Astrocyte (in vitro differentiated cells and primary cell): ENCODE measurements around the gene KRT74. TPM values are rescaled to one million over a fixed set of nuclear protein-coding genes. Genes with fewer than 3 reads are reported as not detected.

Experiments
- DNase-seq: peaks from one replicate; pipeline ENCODE4 v3.0.0-alpha.2; 2010; ENCODE audit warnings: low read depth
- FAIRE-seq: peaks from 2 replicates; lab custom pipeline; 2011; peaks lifted over from hg19 to GRCh38; lab: Jason Lieb, UNC
- H2AFZ ChIP-seq: 2 replicates; pipeline ENCODE4 v1.6.0; 2012; ENCODE audit warnings: low read depth, low read length, inconsistent platforms
- H3K27ac ChIP-seq: 2 replicates; pipeline ENCODE4 v1.5.1; 2011; ENCODE audit warnings: low read depth, low read length, inconsistent platforms
- H3K27me3 ChIP-seq: 2 replicates; pipeline ENCODE4 v1.6.0; 2011; ENCODE audit warnings: low read length, inconsistent platforms; ENCODE audit not compliant: insufficient read depth
- H3K36me3 ChIP-seq: 2 replicates; pipeline ENCODE4 v1.5.1; 2011; ENCODE audit warnings: low read length, inconsistent platforms; ENCODE audit not compliant: insufficient read depth
- H3K4me1 ChIP-seq: 2 replicates; pipeline ENCODE4 v1.5.1; 2011; ENCODE audit warnings: low read length, inconsistent platforms; ENCODE audit not compliant: insufficient read depth
- H3K4me2 ChIP-seq: 2 replicates; pipeline ENCODE4 v1.6.0; 2012; ENCODE audit warnings: low read length, inconsistent platforms
- H3K4me3 ChIP-seq: 2 replicates; pipeline ENCODE4 v1.5.1; 2011; ENCODE audit warnings: low read depth, mild to moderate bottlenecking, low read length, inconsistent platforms; ENCODE audit not compliant: insufficient read depth
- H3K79me2 ChIP-seq: 2 replicates; pipeline ENCODE4 v1.6.0; 2012; ENCODE audit warnings: mild to moderate bottlenecking, low read length, inconsistent platforms; ENCODE audit not compliant: insufficient read depth
- H3K9ac ChIP-seq: 2 replicates; pipeline ENCODE4 v1.6.0; 2012; ENCODE audit warnings: mild to moderate bottlenecking, low read length, inconsistent platforms
- H3K9me3 ChIP-seq: 2 replicates; pipeline ENCODE4 v1.5.1; 2012; ENCODE audit warnings: low read depth, mild to moderate bottlenecking, low read length, inconsistent platforms; ENCODE audit not compliant: insufficient read depth
- H4K20me1 ChIP-seq: 2 replicates; pipeline ENCODE4 v1.6.0; 2012; ENCODE audit warnings: low read length, inconsistent platforms; ENCODE audit not compliant: insufficient read depth
- H3K27ac Mint-ChIP-seq: one replicate; pipeline ENCODE4 v1.8.0; 2021; ENCODE audit warnings: mild to moderate bottlenecking, mixed read lengths; ENCODE audit not compliant: unreplicated experiment
- H3K27me3 Mint-ChIP-seq: one replicate; pipeline ENCODE4 v1.8.0; 2021; ENCODE audit warnings: low read depth, mixed read lengths; ENCODE audit not compliant: unreplicated experiment
- H3K36me3 Mint-ChIP-seq: one replicate; pipeline ENCODE4 v1.8.0; 2021; ENCODE audit warnings: low read depth, mixed read lengths; ENCODE audit not compliant: unreplicated experiment
- H3K4me1 Mint-ChIP-seq: one replicate; pipeline ENCODE4 v1.8.0; 2021; ENCODE audit warnings: low read depth, mixed read lengths; ENCODE audit not compliant: unreplicated experiment
- H3K4me3 Mint-ChIP-seq: one replicate; pipeline ENCODE4 v1.8.0; 2021; ENCODE audit warnings: mild to moderate bottlenecking, moderate library complexity, mixed read lengths; ENCODE audit not compliant: unreplicated experiment
- H3K9me3 Mint-ChIP-seq: one replicate; pipeline ENCODE4 v1.8.0; 2021; ENCODE audit warnings: mild to moderate bottlenecking, mixed read lengths; ENCODE audit not compliant: unreplicated experiment
- CTCF ChIP-seq: IDR thresholded peaks from 2 replicates; pipeline ENCODE4 v1.5.1; 2011; ENCODE audit warnings: low read depth, mild to moderate bottlenecking, inconsistent platforms, low read length, moderate library complexity; ENCODE audit not compliant: insufficient read depth
- EZH2 ChIP-seq: IDR thresholded peaks from 2 replicates; pipeline ENCODE4 v1.6.1; 2012; ENCODE audit warnings: mild to moderate bottlenecking, low read length, inconsistent platforms; ENCODE audit not compliant: insufficient read depth
- total RNA-seq: library from RNA; stranded (reverse); gene quantifications from 2 replicates; pipeline ENCODE4 v1.2.1, GENCODE V29; 2021

The KRT74 gene
- total RNA-seq, 1 donor from 2014 or later = not detected

- no peaks in the 10 kb centered on the region for H3K9me3 ChIP-seq
- H3K4me3 Mint-ChIP-seq = no peak overlapping the region
- peaks cover 21% of the 10 kb centered on the region for H3K4me1 Mint-ChIP-seq
- peak; percentile 18 for DNase-seq
- peak; percentile 34 for FAIRE-seq
- no peak overlapping the region for H3K9ac ChIP-seq
- no peaks in the 10 kb centered on the region for H3K4me1 ChIP-seq
- TF ChIP-seq EZH2 = no peak
- peak; percentile 74 for TF ChIP-seq CTCF
- peaks cover 60% of the 10 kb centered on the region for H3K27me3 Mint-ChIP-seq
- no peaks in the 10 kb centered on the region for H3K36me3 Mint-ChIP-seq
- no peak overlapping the region for H3K27ac Mint-ChIP-seq
- no peaks in the 10 kb centered on the region for H3K36me3 ChIP-seq
- H3K27ac ChIP-seq = no peak overlapping the region
- no peaks in the 10 kb centered on the region for H4K20me1 ChIP-seq
- no peak overlapping the region for H3K4me3 ChIP-seq
- H3K79me2 ChIP-seq = no peaks in the 10 kb centered on the region
- no peak overlapping the region for H3K4me2 ChIP-seq
- no peaks in the 10 kb centered on the region for H3K9me3 Mint-ChIP-seq
- peaks cover 4% of the 10 kb centered on the region for H3K27me3 ChIP-seq
- H2AFZ ChIP-seq = peak overlapping the region; percentile 24
Measured at GRCh38 chr12:52582971-52583456, 9.4 kb upstream of the KRT74 start.

- no peak overlapping the region for H3K27ac Mint-ChIP-seq
- DNase-seq (no peak), FAIRE-seq (no peak)
- no peak overlapping the region for H3K9ac ChIP-seq
- no peaks in the 10 kb centered on the region for H3K36me3 Mint-ChIP-seq
- H2AFZ ChIP-seq = no peak overlapping the region
- H3K4me1 Mint-ChIP-seq = peaks cover 21% of the 10 kb centered on the region
- no peak overlapping the region for H3K27ac ChIP-seq
- no peaks in the 10 kb centered on the region for H4K20me1 ChIP-seq
- H3K27me3 Mint-ChIP-seq = peaks cover 59% of the 10 kb centered on the region
- no peak overlapping the region for H3K4me2 ChIP-seq
- no peaks in the 10 kb centered on the region for H3K79me2 ChIP-seq
- no peak for TF ChIP-seq EZH2
- TF ChIP-seq CTCF = no peak
- H3K4me1 ChIP-seq = no peaks in the 10 kb centered on the region
- H3K4me3 Mint-ChIP-seq = no peak overlapping the region
- H3K9me3 Mint-ChIP-seq = no peaks in the 10 kb centered on the region
- no peaks in the 10 kb centered on the region for H3K9me3 ChIP-seq
- H3K27me3 ChIP-seq = peaks cover 4% of the 10 kb centered on the region
- no peaks in the 10 kb centered on the region for H3K36me3 ChIP-seq
- no peak overlapping the region for H3K4me3 ChIP-seq
Measured at GRCh38 chr12:52582486-52582885, 8.8 kb upstream of the KRT74 start.

- Histone ChIP-seq H3K9ac (no peak overlapping the region), H3K36me3 (no peaks in the 10 kb centered on the region), H2AFZ (no peak overlapping the region), H3K27ac (no peak overlapping the region), H3K79me2 (no peaks in the 10 kb centered on the region), H3K4me2 (no peak overlapping the region), H3K9me3 (no peaks in the 10 kb centered on the region), H3K4me1 (no peaks in the 10 kb centered on the region), H3K27me3 (peaks cover 4% of the 10 kb centered on the region), H4K20me1 (no peaks in the 10 kb centered on the region), H3K4me3 (no peak overlapping the region)
- Mint-ChIP-seq H3K9me3 (no peaks in the 10 kb centered on the region), H3K4me3 (no peak overlapping the region), H3K27ac (no peak overlapping the region), H3K4me1 (peaks cover 21% of the 10 kb centered on the region), H3K27me3 (peaks cover 56% of the 10 kb centered on the region), H3K36me3 (no peaks in the 10 kb centered on the region)
- no peak for TF ChIP-seq CTCF
- no peak for TF ChIP-seq EZH2
- FAIRE-seq (no peak), DNase-seq (peak; percentile 22)
Measured at GRCh38 chr12:52581481-52581880, 7.8 kb upstream of the KRT74 start.
